Breast epithelium (tissue), 3 donors: ENCODE data around the gene TMEM161A.

Source experiments
- POLR2A ChIP-seq: fragments of 450-650 bp; IDR thresholded peaks from one replicate; pipeline ENCODE4 v1.6.1; 2016; ENCODE audit warnings: antibody characterized with exemption, mild to moderate bottlenecking, moderate library complexity
- POLR2AphosphoS5 ChIP-seq, 3 donors: sonication (generic); formaldehyde crosslinking; IDR thresholded peaks; one replicate each; pipeline ENCODE4 v1.6.1; 2017; ENCODE audit warnings: antibody characterized with exemption in 3 of 3
- TF ChIP-seq, protein P1 (sequence below), 3 donors: fragments of 450-650 bp; IDR thresholded peaks; one replicate each; pipeline ENCODE4 v1.5.1; 2016 to 2017; ENCODE audit warnings: antibody characterized with exemption in 3 of 3, mild to moderate bottlenecking in 3 of 3, moderate library complexity in 3 of 3

GRCh38 chr19:19179548-19180441, 41.5 kb upstream of the TMEM161A start:
- TF ChIP-seq, protein P1, sequence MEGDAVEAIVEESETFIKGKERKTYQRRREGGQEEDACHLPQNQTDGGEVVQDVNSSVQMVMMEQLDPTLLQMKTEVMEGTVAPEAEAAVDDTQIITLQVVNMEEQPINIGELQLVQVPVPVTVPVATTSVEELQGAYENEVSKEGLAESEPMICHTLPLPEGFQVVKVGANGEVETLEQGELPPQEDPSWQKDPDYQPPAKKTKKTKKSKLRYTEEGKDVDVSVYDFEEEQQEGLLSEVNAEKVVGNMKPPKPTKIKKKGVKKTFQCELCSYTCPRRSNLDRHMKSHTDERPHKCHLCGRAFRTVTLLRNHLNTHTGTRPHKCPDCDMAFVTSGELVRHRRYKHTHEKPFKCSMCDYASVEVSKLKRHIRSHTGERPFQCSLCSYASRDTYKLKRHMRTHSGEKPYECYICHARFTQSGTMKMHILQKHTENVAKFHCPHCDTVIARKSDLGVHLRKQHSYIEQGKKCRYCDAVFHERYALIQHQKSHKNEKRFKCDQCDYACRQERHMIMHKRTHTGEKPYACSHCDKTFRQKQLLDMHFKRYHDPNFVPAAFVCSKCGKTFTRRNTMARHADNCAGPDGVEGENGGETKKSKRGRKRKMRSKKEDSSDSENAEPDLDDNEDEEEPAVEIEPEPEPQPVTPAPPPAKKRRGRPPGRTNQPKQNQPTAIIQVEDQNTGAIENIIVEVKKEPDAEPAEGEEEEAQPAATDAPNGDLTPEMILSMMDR (IDR thresholded peaks at IDR 0.05) = no peak
- TF ChIP-seq POLR2A (no peak), POLR2AphosphoS5 (IDR thresholded peaks at IDR 0.05) (no peak)
